ENCODE data around the gene COL18A1.

COL18A1 gene

DNA sequence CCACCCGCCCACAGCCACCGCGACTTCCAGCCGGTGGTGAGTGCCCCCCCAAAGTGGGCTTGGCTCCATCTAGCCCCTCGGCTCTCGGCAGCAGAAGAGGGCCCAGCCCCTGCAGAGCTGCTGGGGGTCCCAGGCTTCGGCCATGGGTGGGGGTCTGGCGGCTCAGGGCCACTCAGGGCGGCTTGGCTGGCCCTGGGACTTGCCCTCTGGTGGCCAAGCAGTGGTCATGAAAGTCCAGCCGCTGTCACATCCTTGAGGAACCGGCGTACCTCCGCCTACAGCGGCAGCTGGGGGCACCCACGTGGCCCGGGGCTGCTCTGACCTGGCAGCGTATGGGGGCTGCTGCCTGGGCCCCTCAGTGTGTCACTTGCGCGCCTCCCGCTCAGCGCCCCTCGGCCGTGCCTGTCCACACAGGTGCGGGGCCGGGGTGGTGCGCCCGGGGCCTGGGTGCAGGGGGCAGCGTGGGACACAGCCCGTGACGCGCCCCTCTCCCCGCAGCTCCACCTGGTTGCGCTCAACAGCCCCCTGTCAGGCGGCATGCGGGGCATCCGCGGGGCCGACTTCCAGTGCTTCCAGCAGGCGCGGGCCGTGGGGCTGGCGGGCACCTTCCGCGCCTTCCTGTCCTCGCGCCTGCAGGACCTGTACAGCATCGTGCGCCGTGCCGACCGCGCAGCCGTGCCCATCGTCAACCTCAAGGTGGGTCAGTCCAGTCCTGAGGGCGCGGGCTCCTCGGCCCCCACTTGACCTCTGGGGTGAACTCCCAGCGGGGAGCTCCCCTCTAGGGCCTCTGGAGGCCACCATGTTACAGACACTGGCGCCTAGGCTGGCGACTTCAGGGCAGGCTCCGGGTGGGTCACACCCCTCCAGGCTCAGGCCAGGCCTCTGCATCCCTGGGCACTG, 104.9 kb downstream of the COL18A1 start:
- DNase-seq = no peak

DNA sequence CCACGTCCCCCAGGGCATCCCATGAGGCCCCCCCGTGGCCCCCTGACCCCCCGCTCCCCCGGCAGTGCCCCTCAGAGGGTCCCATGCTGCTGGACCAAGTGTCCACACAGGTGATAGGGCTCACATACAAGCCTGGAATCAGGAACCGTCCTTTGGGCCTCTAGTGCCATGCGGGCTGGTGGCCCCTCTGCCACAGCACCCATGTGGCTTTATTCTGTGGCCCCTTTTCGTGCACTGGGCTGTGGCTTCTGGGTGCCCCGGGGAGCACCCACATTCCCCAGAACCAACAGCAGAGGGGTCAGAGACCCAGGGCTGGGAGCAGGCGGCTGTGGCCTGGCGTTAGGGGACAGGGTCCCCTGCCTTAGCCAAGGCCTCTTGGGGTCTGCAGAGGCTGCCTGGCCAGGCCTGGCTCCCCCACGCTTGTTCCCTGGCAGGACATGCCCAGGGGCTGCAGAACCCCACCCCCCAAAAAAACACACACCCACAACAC, 105.5 kb downstream of the COL18A1 start:
- no peak for DNase-seq

GRCh38 chr21:45511007-45511406, 106.0 kb downstream of the COL18A1 start:
- DNase-seq = no peak

GRCh38 chr21:45511661-45512431, 106.9 kb downstream of the COL18A1 start:
- no peak for DNase-seq

- DNase-seq = no peak
These were observed 107.6 kb downstream of the COL18A1 start for GRCh38 chr21:45512626-45513002.

GRCh38 chr21:45513003-45513717, 108.2 kb downstream of the COL18A1 start:
- no peak for DNase-seq

GRCh38 chr21:45513741-45514310, 108.9 kb downstream of the COL18A1 start:
- no peak for DNase-seq

- DNase-seq = no peak
These were observed 109.5 kb downstream of the COL18A1 start for GRCh38 chr21:45514311-45515021.

GRCh38 chr21:45515241-45516061, 110.5 kb downstream of the COL18A1 start:
- DNase-seq = no peak

DNA sequence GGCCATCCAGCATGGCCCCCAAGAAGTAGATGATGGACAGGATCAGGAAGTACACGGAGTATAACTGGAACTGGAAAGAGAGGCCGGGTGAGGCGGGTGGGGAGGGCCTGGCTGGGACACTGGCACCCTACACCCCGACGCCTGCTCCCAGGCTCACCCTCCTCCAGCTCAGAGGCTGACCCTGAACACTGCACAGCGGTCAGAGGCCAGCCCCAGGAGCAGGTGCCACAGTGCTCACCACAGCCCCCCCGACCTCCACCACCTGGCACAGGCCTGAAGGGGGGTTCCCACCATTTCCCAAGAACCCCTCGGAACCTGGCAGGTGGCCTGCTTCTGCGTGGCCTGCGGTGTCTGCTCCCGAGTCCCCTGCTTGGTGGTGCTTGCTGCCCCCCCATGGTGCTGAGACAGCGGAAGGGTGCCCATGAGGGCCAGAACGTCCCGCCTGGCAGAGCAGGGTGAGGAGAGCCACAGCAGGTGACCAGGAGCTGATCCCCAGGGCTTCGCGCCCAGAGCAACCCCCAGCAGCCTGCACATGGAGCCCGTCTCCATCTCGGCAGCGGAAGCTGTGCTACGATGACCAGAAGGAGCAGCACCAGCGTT, 111.2 kb downstream of the COL18A1 start:
- DNase-seq = no peak

- DNase-seq = no peak
These were observed 111.7 kb downstream of the COL18A1 start for GRCh38 chr21:45516671-45517151.

GRCh38 chr21:45517249-45518065, 112.5 kb downstream of the COL18A1 start:
- peak; percentile 11 to 31 for DNase-seq

GRCh38 chr21:45518742-45519141, 113.8 kb downstream of the COL18A1 start:
- DNase-seq = no peak

- DNase-seq = no peak
These were observed 114.2 kb downstream of the COL18A1 start for GRCh38 chr21:45519182-45519581.

- DNase-seq = no peak
These were observed 116.3 kb downstream of the COL18A1 start for GRCh38 chr21:45521241-45521640.

GRCh38 chr21:45522381-45522780, 117.4 kb downstream of the COL18A1 start:
- no peak for DNase-seq

DNA sequence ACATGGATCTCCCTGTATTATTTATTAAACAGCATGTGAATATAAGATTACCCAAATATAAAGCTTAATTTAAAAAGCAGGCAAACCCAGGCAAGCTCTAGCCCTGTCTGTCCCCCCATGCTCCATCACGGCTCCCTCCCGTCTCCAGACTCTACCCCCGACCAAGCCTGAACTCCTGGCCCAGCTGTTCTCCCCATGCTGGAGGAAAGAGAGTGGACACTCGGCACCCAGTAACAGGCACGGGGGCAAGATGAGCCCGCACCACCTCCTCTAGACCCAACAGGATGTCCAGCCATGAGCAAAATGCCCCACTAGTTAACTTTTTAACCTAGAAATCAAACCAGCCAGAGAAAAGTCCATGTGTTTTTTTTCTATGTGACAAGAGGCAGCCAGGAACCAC, 118.0 kb downstream of the COL18A1 start:
- no peak for DNase-seq

- DNase-seq = no peak
These were observed 118.6 kb downstream of the COL18A1 start for GRCh38 chr21:45523411-45524101.

DNA sequence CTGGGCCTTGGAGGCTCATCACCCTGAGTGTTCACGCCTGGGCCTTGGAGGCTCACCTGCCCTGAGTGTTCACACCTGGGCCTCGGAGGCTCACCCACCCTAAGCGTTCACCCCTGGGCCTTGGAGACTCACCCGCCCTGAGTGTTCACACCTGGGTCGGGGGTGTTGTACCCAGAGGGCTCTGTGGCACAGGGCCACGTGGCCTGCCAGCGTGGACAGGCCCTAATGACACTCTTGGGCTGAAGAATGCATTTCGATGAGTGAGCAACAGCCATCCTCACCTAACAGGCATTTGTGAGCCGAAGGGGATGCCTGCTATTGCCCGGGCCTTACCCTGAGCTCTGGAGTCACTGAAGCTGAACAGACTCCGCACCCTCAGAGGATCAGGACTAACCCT, 119.8 kb downstream of the COL18A1 start:
- DNase-seq = no peak

All from CD4-positive, alpha-beta T cell treated with Interleukin-4 for 1 hour (primary cell).